ENCODE measurements around the gene GOLT1B.

GOLT1B gene

DNA sequence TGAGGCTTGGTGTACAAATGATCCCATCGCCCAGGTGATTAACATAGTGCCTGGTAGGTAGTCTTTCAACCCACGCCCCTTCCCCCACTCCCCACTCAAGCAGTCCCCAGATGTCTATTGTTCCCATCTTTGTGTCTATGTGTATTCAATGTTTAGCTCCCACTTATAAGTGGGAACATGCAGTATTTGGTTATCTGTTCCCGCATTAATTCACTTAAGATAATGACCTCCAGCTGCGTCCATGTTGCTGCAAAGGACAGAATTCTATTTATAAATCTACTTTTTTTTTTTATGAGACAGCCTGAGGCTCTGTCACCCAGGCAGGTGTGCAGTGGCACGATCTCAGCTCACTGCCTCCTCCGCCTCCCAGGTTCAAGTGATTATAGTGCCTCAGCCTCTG lies 40.2 kb downstream of the GOLT1B start:
- DNase-seq (no peak), ATAC-seq (ENCODE audit: insufficient read depth, low read depth) (no peak)
- H3K4me1 ChIP-seq (ENCODE audit: insufficient read depth, low read length): no peaks in the 10 kb centered on the region
- H3K4me2 ChIP-seq (ENCODE audit: insufficient read depth, low read length): no peak overlapping the region
- TF ChIP-seq, protein P1, sequence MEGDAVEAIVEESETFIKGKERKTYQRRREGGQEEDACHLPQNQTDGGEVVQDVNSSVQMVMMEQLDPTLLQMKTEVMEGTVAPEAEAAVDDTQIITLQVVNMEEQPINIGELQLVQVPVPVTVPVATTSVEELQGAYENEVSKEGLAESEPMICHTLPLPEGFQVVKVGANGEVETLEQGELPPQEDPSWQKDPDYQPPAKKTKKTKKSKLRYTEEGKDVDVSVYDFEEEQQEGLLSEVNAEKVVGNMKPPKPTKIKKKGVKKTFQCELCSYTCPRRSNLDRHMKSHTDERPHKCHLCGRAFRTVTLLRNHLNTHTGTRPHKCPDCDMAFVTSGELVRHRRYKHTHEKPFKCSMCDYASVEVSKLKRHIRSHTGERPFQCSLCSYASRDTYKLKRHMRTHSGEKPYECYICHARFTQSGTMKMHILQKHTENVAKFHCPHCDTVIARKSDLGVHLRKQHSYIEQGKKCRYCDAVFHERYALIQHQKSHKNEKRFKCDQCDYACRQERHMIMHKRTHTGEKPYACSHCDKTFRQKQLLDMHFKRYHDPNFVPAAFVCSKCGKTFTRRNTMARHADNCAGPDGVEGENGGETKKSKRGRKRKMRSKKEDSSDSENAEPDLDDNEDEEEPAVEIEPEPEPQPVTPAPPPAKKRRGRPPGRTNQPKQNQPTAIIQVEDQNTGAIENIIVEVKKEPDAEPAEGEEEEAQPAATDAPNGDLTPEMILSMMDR (IDR thresholded peaks at IDR 0.05; ENCODE audit: borderline replicate concordance, extremely low read depth, low read length, poor library complexity, severe bottlenecking): no peak
- TF ChIP-seq EZH2 (IDR thresholded peaks at IDR 0.05; ENCODE audit: borderline replicate concordance, low read depth, low read length, severe bottlenecking): no peak
- no peak overlapping the region for H3K4me3 ChIP-seq (ENCODE audit: low read depth in 1 of 2, low read length in 2 of 2)
- no peaks in the 10 kb centered on the region for H3K36me3 ChIP-seq (ENCODE audit: insufficient read depth, low read length)
- no peaks in the 10 kb centered on the region for H4K20me1 ChIP-seq (ENCODE audit: insufficient read depth, low read length)
- H3K27me3 ChIP-seq (ENCODE audit: insufficient read depth, low read length, poor library complexity): peaks cover 13% of the 10 kb centered on the region
- H3K9me3 ChIP-seq (ENCODE audit: insufficient read depth, low read length, severe bottlenecking): no peaks in the 10 kb centered on the region
- no peaks in the 10 kb centered on the region for H3K79me2 ChIP-seq (ENCODE audit: insufficient read depth, low read length)
- H3K27ac ChIP-seq (ENCODE audit: low read length): no peak overlapping the region
- no peak overlapping the region for H2AFZ ChIP-seq (ENCODE audit: low read depth, low read length)
- no peak overlapping the region for H3K9ac ChIP-seq (ENCODE audit: low read depth, low read length)

DNA sequence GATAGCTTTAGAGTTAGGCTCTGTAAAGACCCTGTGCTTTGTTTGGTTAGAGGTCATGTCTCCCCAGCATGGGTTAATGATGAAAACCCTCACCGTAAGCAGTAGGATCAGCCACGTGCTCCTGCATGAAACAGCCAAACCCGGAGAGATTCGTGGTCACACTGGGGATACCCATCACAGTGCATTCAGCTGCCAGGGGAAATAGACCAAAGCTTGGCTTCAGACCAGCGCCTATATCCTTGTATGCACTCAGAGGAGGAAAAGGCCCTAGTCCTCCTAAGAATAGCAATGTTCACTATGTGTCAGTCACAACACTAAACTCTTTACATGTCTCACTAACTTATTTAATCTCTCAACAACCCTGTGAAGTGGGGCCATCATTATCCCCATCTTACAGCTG lies 40.8 kb downstream of the GOLT1B start:
- Histone ChIP-seq H3K36me3 (ENCODE audit: insufficient read depth, low read length) (no peaks in the 10 kb centered on the region), H3K79me2 (ENCODE audit: insufficient read depth, low read length) (no peaks in the 10 kb centered on the region), H3K27me3 (ENCODE audit: insufficient read depth, low read length, poor library complexity) (peaks cover 13% of the 10 kb centered on the region), H3K9ac (ENCODE audit: low read depth, low read length) (no peak overlapping the region), H4K20me1 (ENCODE audit: insufficient read depth, low read length) (no peaks in the 10 kb centered on the region), H3K27ac (ENCODE audit: low read length) (no peak overlapping the region), H3K4me3 (ENCODE audit: low read depth in 1 of 2, low read length in 2 of 2) (no peak overlapping the region), H3K4me1 (ENCODE audit: insufficient read depth, low read length) (no peaks in the 10 kb centered on the region), H3K4me2 (ENCODE audit: insufficient read depth, low read length) (no peak overlapping the region), H3K9me3 (ENCODE audit: insufficient read depth, low read length, severe bottlenecking) (no peaks in the 10 kb centered on the region), H2AFZ (ENCODE audit: low read depth, low read length) (no peak overlapping the region)
- no peak for TF ChIP-seq EZH2 (IDR thresholded peaks at IDR 0.05; ENCODE audit: borderline replicate concordance, low read depth, low read length, severe bottlenecking)
- TF ChIP-seq, protein P1 (IDR thresholded peaks at IDR 0.05; ENCODE audit: borderline replicate concordance, extremely low read depth, low read length, poor library complexity, severe bottlenecking): no peak
- DNase-seq (no peak), ATAC-seq (ENCODE audit: insufficient read depth, low read depth) (no peak)

DNA sequence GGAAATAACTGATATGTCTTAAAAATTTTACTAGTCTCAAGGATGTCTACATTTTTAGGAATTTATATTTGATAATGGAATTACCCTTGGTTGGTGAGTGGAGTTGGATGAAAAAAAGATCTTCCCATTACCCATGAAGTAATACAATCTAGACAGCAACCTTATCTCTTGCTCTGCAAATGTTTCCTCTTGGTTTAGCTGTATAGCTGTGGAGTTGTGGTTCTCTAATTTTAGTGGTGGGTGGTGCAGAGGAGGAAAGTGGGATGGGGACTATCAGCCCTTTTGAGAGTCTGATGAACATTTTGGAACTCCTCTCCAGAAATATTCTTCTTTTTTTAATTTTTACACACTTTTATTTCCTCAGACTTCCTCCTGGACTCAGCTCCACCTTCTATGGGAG lies 41.6 kb downstream of the GOLT1B start:
- no peaks in the 10 kb centered on the region for H3K9me3 ChIP-seq (ENCODE audit: insufficient read depth, low read length, severe bottlenecking)
- no peak overlapping the region for H3K9ac ChIP-seq (ENCODE audit: low read depth, low read length)
- no peak for ATAC-seq (ENCODE audit: insufficient read depth, low read depth)
- no peaks in the 10 kb centered on the region for H3K4me1 ChIP-seq (ENCODE audit: insufficient read depth, low read length)
- no peak for TF ChIP-seq EZH2 (IDR thresholded peaks at IDR 0.05; ENCODE audit: borderline replicate concordance, low read depth, low read length, severe bottlenecking)
- TF ChIP-seq, protein P1 (IDR thresholded peaks at IDR 0.05; ENCODE audit: borderline replicate concordance, extremely low read depth, low read length, poor library complexity, severe bottlenecking): no peak
- no peaks in the 10 kb centered on the region for H4K20me1 ChIP-seq (ENCODE audit: insufficient read depth, low read length)
- H2AFZ ChIP-seq (ENCODE audit: low read depth, low read length): no peak overlapping the region
- no peak overlapping the region for H3K4me2 ChIP-seq (ENCODE audit: insufficient read depth, low read length)
- H3K27me3 ChIP-seq (ENCODE audit: insufficient read depth, low read length, poor library complexity): peaks cover 13% of the 10 kb centered on the region
- H3K79me2 ChIP-seq (ENCODE audit: insufficient read depth, low read length): no peaks in the 10 kb centered on the region
- DNase-seq: no peak
- no peak overlapping the region for H3K4me3 ChIP-seq (ENCODE audit: low read depth in 1 of 2, low read length in 2 of 2)
- H3K27ac ChIP-seq (ENCODE audit: low read length): no peak overlapping the region
- no peaks in the 10 kb centered on the region for H3K36me3 ChIP-seq (ENCODE audit: insufficient read depth, low read length)

DNA sequence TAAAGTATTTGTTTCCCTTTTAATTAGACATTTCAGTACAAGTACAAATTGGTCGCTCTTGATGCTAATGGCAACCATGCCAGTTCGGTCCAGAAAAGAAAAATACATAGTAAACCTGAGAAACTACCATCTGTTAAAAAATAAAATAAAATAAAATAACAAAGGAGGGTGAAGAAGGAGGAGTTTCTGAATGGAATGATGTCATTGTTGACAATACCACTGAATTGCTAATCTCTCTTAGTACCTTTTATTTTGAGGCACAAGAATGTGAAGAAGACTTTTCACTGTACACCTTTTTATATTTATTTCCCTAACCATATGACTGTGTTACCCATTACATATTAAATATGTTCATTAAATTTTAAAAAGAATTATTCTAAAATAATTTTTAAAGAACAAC lies 44.0 kb downstream of the GOLT1B start:
- no peak overlapping the region for H3K4me2 ChIP-seq (ENCODE audit: insufficient read depth, low read length)
- TF ChIP-seq, protein P1 (IDR thresholded peaks at IDR 0.05; ENCODE audit: borderline replicate concordance, extremely low read depth, low read length, poor library complexity, severe bottlenecking): no peak
- no peak for TF ChIP-seq EZH2 (IDR thresholded peaks at IDR 0.05; ENCODE audit: borderline replicate concordance, low read depth, low read length, severe bottlenecking)
- no peaks in the 10 kb centered on the region for H3K79me2 ChIP-seq (ENCODE audit: insufficient read depth, low read length)
- no peaks in the 10 kb centered on the region for H4K20me1 ChIP-seq (ENCODE audit: insufficient read depth, low read length)
- no peak overlapping the region for H3K9ac ChIP-seq (ENCODE audit: low read depth, low read length)
- DNase-seq (no peak), ATAC-seq (ENCODE audit: insufficient read depth, low read depth) (no peak)
- H3K27ac ChIP-seq (ENCODE audit: low read length): no peak overlapping the region
- H3K4me3 ChIP-seq (ENCODE audit: low read depth in 1 of 2, low read length in 2 of 2): no peak overlapping the region
- H3K27me3 ChIP-seq (ENCODE audit: insufficient read depth, low read length, poor library complexity): peaks cover 10% of the 10 kb centered on the region
- no peaks in the 10 kb centered on the region for H3K9me3 ChIP-seq (ENCODE audit: insufficient read depth, low read length, severe bottlenecking)
- H3K4me1 ChIP-seq (ENCODE audit: insufficient read depth, low read length): no peaks in the 10 kb centered on the region
- no peak overlapping the region for H2AFZ ChIP-seq (ENCODE audit: low read depth, low read length)
- H3K36me3 ChIP-seq (ENCODE audit: insufficient read depth, low read length): no peaks in the 10 kb centered on the region

All from DND-41 (cell line).